HG03469 (cell line): ENCODE measurements around the gene EXOC4.

ENCODE experiments used
- ATAC-seq: cut with Tn5 transposase; IDR thresholded peaks from one replicate; pipeline ENCODE4 v1.9.1; 2021; ENCODE audit warnings: mild to moderate bottlenecking, moderate library complexity, moderate number of reproducible peaks; ENCODE audit not compliant: unreplicated experiment

The EXOC4 gene

DNA sequence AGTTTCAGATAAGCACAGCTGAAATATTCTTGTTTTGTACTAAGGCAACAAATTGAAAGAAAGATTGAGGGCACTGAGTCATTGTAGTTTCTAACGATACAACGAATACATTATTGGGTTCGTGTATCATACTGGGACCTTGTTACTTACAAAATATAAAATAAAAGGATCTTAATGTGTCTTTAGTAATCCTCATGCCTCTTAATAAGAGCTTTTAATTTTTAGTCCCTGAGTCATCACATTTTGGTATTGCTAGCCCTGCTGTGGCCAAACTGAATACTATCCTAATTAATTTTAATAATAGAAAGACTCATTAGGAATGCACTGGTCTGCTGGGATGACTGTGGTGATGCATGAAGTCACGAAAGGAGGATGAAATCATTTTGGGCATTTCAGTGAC, 309.7 kb downstream of the EXOC4 start:
- ATAC-seq, result no peak

- no peak for ATAC-seq
Measured at GRCh38 chr7:133563251-133563650, 310.4 kb downstream of the EXOC4 start.

DNA sequence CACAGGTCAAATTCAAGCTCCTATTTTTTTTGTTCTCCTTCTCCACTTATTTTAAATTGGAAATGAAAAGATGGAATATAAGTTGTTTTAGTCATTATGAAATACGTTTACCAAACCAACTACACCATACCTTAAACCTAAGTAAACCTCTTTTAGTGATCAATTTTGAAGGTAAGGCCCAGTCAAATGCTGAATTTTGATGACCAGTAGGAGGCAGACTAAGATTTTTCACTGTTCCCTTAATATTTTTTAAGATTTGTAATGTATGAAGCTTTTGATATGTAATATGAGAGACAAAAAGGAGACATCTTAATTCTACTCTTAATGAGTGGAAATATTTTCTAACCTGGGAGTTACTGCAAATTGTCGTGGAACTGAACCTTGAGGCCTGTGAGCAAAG, 311.6 kb downstream of the EXOC4 start:
- no peak for ATAC-seq

DNA sequence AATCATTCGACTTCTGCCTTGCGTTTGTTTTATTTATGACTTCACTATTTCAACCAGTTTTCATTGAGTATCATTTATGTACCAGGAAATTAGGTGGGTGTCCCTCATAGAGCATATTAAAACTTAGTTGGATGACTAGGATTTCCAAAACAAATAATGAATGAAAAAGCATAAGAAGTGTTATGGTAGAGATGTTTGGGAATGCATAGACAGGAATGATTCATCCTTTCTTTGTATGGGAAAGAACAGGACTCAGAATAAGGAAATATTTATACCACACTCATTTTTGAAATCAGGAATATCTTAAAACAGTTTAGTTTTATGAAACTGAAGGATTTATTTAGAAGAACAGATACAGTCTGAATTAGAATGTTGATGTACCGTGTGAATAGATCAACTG, 315.7 kb downstream of the EXOC4 start:
- ATAC-seq, result no peak

DNA sequence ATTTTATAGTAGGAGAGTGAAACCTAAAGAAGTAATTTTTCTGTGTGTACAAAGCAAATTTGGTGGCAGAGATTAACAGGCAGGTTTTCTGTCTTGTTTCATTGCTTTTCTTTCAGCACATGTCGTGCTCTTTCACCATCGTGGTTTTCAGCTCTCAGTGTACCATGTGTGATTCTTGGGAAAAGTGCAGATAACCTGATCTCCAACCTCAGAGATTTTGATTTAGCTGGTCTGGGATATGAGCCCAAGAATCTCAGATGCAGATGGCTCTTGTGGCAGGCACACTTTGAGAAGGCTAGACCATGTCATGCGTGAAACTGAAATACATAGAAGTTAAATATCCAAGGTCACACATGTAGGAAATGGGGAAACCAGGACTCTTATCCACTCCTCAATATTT, 317.4 kb downstream of the EXOC4 start:
- ATAC-seq, result no peak

DNA sequence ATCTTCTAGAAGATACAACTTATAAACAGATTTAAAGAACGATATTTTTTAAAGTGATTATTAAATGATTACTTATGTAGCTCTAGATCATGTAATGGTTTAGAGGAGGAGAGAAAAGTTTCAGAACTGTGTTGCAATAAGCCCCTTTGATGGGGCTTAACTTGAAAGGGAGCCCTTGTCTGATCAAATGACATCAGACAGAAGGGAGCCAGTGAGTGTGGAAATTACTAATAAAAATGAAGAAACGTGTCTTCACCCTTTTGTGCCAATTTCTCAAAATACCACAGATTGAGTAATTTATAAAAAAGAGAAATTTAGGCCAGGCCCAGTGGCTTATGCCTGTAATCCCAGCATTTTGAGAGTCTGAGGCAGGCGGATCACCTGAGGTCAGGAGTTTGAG, 318.2 kb downstream of the EXOC4 start:
- ATAC-seq, result no peak

DNA sequence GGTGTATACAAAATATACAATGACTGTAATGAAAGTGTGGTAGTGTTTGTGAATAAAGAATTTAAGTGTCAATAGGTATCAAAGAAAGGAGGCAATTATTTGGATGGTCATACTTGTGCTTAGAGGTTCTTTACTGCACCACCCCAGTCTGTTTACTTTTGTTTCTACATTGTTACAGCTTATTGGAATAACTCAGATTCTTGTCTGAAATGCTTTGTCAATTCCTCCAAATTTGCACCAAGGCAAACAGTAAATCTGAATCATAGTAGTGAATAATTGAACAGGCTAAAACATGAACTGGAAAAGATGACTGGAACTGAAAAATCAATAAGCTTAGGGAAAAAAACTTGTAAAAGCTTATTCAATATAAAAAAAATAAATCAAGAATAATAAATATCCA, 319.2 kb downstream of the EXOC4 start:
- no peak for ATAC-seq

- no peak for ATAC-seq
Measured at GRCh38 chr7:133572843-133573242, 320.0 kb downstream of the EXOC4 start.

- no peak for ATAC-seq
Measured at GRCh38 chr7:133573554-133574265, 320.8 kb downstream of the EXOC4 start.

GRCh38 chr7:133575726-133576440, 323.0 kb downstream of the EXOC4 start:
- no peak for ATAC-seq

- no peak for ATAC-seq
Measured at GRCh38 chr7:133576612-133577168, 323.8 kb downstream of the EXOC4 start.

- ATAC-seq, result no peak
Measured at GRCh38 chr7:133582766-133583523, 330.1 kb downstream of the EXOC4 start.

GRCh38 chr7:133583545-133584171, 330.8 kb downstream of the EXOC4 start:
- ATAC-seq, result no peak

- ATAC-seq, result no peak
Measured at GRCh38 chr7:133584956-133585668, 332.2 kb downstream of the EXOC4 start.

- no peak for ATAC-seq
Measured at GRCh38 chr7:133586253-133586652, 333.4 kb downstream of the EXOC4 start.

- no peak for ATAC-seq
Measured at GRCh38 chr7:133587903-133588302, 335.0 kb downstream of the EXOC4 start.

- no peak for ATAC-seq
Measured at GRCh38 chr7:133590795-133591194, 337.9 kb downstream of the EXOC4 start.

DNA sequence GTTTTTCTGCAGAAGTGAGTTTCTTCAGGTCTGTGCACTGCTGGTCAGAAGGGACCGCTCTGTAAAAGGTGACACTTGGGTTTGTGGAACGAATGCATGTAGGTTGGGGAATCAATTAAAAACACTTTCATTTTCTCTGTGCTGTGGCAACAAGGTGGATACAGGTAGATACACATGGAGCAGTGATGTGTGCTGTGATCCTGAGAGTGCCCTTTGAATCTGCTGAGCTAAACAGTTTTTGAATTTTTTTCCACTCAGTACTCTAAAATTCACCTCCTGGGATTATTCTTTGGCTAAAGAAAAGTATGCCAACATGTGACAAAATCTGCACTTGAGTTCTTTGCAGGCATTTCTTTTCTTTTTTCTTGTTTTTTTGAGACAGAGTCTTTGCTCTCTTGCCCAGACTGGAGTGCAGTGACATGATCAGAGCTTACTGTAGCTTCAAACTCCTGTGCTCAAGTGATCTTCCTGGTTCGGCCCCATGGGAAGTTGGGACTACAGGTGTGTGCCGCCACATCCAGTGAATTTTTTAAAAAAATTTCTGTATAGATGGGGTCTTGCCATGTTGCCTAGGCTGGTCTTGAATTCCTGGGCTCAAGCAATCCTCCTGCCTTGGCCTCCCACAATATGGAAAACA, 338.9 kb downstream of the EXOC4 start:
- no peak for ATAC-seq

GRCh38 chr7:133593561-133593960, 340.7 kb downstream of the EXOC4 start:
- ATAC-seq, result no peak

DNA sequence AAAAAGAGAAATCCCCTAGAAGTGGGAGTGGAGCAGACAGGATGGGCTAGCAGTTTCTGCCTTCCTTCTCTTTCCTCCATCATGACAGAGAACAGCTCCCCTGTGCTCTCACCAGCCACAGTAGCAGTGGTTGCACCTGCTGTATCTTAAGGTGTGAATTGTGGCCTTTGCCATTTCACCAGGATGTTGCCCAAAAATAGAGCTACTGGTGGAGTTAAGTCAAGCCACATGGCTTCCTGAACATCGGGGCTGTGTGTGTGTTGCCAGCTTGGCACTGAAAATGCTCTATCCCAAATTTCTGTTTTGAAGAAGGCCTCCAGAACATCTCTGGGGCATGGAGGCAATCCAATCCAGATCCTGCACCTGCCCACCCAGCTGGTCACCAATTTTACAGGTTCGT, 348.7 kb downstream of the EXOC4 start:
- ATAC-seq, result no peak
